GM12801 (cell line): ENCODE measurements around the gene SELPLG.
A peak's percentile ranks its signal among the peaks of the same experiment; 100 is the strongest.

Source experiments
- CTCF ChIP-seq: IDR thresholded peaks from one replicate; pipeline ENCODE4 v1.5.1; 2011; ENCODE audit warnings: control low read depth; ENCODE audit not compliant: insufficient read length; ENCODE audit errors: extremely low read depth

Gene SELPLG

GRCh38 chr12:108665608-108666202 is 32.0 kb upstream of the SELPLG start:
- TF ChIP-seq CTCF, result no peak

GRCh38 chr12:108664338-108665258 is 30.9 kb upstream of the SELPLG start:
- peak; percentile 93 for TF ChIP-seq CTCF

GRCh38 chr12:108663324-108664015 is 29.8 kb upstream of the SELPLG start:
- no peak for TF ChIP-seq CTCF

GRCh38 chr12:108657130-108657745 is 23.5 kb upstream of the SELPLG start:
- TF ChIP-seq CTCF, result no peak

- no peak for TF ChIP-seq CTCF
These were observed 20.2 kb upstream of the SELPLG start for GRCh38 chr12:108653922-108654321.

GRCh38 chr12:108653082-108653516 is 19.4 kb upstream of the SELPLG start:
- no peak for TF ChIP-seq CTCF

GRCh38 chr12:108650083-108650482 is 16.4 kb upstream of the SELPLG start:
- no peak for TF ChIP-seq CTCF
